ENCODE results near the gene NMNAT2.

The NMNAT2 gene

DNA sequence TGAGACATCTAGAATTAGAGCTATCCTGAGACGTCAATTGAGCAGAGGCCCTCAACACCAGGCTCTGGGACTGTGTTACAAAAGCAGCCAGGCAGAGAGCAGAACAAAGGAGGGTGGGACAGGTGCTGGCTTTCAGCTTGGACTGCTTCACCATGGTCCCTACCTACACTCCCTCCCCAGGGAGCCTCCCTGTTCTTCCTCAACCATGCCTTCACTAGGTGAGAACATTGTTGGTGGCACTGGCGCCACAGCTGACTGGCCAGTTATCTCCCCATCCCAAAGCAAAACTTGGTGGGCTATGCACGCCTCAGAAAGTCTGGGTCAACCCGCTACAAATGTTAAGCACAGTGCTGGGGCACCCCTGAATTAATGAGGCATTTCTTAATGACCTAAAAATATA is 87.8 kb downstream of the NMNAT2 start:
- H3K4me3 ChIP-seq (ENCODE audit: low read depth, low read length), result no peak overlapping the region
- in situ Hi-C loops (cut with HindIII; ENCODE audit: low sequenced_read_pairs), result no loop called here
- no peak for DNase-seq (ENCODE audit: low read depth, low spot score)
- TF ChIP-seq, protein P1, sequence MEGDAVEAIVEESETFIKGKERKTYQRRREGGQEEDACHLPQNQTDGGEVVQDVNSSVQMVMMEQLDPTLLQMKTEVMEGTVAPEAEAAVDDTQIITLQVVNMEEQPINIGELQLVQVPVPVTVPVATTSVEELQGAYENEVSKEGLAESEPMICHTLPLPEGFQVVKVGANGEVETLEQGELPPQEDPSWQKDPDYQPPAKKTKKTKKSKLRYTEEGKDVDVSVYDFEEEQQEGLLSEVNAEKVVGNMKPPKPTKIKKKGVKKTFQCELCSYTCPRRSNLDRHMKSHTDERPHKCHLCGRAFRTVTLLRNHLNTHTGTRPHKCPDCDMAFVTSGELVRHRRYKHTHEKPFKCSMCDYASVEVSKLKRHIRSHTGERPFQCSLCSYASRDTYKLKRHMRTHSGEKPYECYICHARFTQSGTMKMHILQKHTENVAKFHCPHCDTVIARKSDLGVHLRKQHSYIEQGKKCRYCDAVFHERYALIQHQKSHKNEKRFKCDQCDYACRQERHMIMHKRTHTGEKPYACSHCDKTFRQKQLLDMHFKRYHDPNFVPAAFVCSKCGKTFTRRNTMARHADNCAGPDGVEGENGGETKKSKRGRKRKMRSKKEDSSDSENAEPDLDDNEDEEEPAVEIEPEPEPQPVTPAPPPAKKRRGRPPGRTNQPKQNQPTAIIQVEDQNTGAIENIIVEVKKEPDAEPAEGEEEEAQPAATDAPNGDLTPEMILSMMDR (IDR thresholded peaks at IDR 0.05; ENCODE audit: low read depth, low read length), result no peak

DNA sequence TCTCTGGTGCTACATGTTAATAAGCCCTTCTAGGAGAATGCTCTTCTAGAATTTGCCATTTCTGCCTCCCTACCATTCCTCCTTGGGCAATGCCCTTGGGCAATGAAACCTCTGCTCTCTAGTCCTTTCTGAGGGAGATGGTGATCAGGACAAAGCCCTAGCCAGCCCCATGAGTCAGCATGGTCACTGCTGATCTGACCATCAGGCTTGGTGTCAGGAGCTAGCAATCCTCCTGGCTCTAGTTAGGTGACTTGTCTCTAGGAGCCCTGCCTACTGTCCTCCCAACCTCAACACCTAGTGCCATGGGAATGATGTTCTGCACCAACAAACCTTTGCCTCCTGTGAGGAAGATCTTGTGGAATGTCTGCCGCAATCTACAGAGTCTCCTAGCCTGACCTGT is 89.8 kb downstream of the NMNAT2 start:
- H3K4me3 ChIP-seq (ENCODE audit: low read depth, low read length), result no peak overlapping the region
- in situ Hi-C loops (cut with HindIII; ENCODE audit: low sequenced_read_pairs), result no loop called here
- no peak for DNase-seq (ENCODE audit: low read depth, low spot score)
- TF ChIP-seq, protein P1 (IDR thresholded peaks at IDR 0.05; ENCODE audit: low read depth, low read length), result no peak

DNA sequence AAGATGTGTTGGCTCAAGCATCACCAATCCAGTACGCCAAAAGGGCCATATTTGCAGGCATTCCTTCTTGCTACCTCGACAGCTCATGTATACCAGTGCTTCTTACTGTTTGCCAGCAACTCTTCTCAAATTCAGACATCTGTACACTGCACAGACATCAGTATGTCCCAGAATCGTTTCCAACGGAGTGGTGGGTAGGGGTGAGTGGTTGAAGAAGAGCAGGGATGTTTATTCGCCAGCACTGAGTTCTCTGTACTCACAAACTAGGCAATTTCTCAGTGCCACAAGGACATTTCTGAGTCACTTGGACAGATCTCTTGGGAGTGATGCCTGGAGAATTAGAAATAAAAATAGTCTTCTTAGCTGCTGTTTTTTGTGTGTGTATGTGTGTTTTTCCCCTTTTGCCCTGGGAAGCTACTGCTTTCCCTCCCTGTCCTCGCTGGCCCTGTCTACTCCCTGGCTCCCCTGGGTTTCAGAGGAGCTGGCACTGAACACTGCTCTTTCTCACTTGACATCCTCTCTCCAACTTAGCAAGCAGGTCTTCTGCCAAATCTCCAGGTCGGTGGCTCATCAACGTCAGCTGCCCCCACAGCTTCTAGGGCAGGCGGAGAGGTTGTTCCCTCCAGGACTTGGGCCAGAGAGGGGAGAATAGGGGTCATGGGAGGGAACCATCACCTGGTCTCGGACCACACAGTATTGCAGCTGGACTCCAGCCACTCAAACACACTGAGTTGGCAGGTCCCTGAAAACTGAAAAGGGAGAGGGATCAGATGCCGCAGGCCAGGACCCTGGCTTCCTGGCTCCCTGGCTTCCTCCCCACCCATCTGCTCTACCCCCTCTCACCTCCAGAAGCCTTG is 90.5 kb downstream of the NMNAT2 start:
- DNase-seq (ENCODE audit: low read depth, low spot score), result no peak
- in situ Hi-C loops (cut with HindIII; ENCODE audit: low sequenced_read_pairs), result no loop called here
- TF ChIP-seq, protein P1 (IDR thresholded peaks at IDR 0.05; ENCODE audit: low read depth, low read length), result no peak
- H3K4me3 ChIP-seq (ENCODE audit: low read depth, low read length), result no peak overlapping the region

DNA sequence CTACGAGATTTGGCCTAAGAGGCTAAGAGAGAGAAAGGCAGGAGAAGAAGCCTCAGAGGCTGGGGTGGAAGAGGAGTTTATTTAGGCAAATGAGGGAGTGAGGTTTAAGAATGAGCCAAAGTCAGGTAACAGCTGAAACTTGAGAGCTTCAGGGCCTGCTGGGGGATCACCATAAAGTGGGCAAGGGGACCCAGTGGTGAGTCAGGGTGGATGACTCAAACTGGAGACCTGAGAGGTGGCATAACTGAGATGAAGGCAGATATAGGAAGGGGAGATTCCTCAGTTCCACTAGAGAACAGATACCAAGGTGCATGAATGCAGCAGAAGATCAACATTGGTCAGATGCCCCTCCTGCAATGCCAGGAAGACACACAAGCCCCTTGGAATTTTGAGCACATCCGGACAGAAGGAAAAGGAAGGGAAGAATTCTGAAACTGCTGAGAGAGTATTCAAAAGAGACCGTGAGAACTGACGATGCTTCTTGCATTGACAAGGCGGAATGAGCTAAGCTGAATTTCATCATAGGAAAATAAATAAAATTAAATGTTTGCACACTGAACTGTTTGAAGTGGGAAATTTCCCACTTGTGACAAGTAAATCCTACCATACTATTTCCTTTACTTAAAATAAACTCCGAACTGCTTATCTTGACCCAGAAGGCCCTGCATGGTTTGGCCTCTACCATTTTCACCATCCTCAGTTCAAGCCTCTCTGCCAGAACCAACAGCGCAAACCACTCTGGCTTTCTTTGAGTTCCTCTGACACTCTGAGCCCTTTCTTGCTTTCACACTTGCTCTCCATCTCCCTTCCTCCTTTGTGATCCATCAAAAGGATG is 94.1 kb downstream of the NMNAT2 start:
- TF ChIP-seq, protein P1 (IDR thresholded peaks at IDR 0.05; ENCODE audit: low read depth, low read length), result no peak
- in situ Hi-C loops (cut with HindIII; ENCODE audit: low sequenced_read_pairs), result no loop called here
- H3K4me3 ChIP-seq (ENCODE audit: low read depth, low read length), result no peak overlapping the region
- peak; percentile 43 for DNase-seq (ENCODE audit: low read depth, low spot score)

DNA sequence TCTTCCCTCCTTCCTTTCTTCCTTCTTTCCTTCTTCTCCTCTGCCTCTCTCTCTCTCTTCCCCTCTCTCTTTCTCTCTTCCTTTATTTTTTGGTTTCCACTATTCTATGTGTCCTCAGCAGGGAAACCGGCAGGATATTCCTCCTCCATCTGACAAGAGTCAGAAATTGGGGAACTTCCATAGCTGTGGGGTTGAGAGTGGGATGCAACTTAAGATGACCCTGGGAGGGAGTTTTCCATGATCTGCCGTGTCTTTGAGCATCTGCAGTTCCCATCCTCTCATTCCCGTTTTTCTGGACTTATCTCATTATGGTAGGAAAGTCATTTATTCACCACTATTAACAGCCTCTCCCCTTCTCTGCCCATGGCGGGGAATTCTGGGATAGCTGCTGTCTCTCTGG is 98.6 kb downstream of the NMNAT2 start:
- no peak for DNase-seq (ENCODE audit: low read depth, low spot score)
- TF ChIP-seq, protein P1 (IDR thresholded peaks at IDR 0.05; ENCODE audit: low read depth, low read length), result no peak
- in situ Hi-C loops (cut with HindIII; ENCODE audit: low sequenced_read_pairs), result no loop called here
- no peak overlapping the region for H3K4me3 ChIP-seq (ENCODE audit: low read depth, low read length)

DNA sequence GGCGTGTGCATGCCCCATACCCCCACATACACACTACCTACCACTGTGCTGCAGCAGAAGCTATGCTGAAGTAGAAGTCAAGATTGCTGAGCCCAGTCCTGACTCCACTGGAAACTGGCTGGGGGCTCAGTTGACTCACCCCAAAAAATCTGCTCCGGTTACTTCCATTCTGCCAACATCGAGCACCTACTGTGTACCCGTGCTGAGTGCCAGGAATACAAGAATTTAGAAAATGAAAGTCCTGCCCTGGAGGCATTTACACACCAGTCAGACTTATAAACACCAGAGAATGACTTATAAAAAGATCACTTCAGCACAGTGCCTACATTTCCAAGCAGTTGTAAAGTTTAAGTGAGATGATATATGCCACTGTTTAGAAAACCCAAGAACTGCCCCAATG is 99.1 kb downstream of the NMNAT2 start:
- TF ChIP-seq, protein P1 (IDR thresholded peaks at IDR 0.05; ENCODE audit: low read depth, low read length), result no peak
- no peak overlapping the region for H3K4me3 ChIP-seq (ENCODE audit: low read depth, low read length)
- no peak for DNase-seq (ENCODE audit: low read depth, low spot score)
- in situ Hi-C loops (cut with HindIII; ENCODE audit: low sequenced_read_pairs), result no loop called here
